ENCODE measurements around the gene SLC26A5. TPM values are rescaled to one million over a fixed set of nuclear protein-coding genes. Genes with fewer than 3 reads are reported as not detected.

The SLC26A5 gene
- total RNA-seq, 1 experiment from 2014 or later, result not detected

- TF ChIP-seq CTCF (IDR thresholded peaks at IDR 0.05) (no peak), POLR2AphosphoS5 (IDR thresholded peaks at IDR 0.05; ENCODE audit: low read depth, low read length) (no peak), TCF7L2 (IDR thresholded peaks at IDR 0.05; ENCODE audit: low read depth, low read length) (no peak), SIN3A (IDR thresholded peaks at IDR 0.05; ENCODE audit: borderline replicate concordance, insufficient read depth, low read depth, low read length) (no peak), REST (IDR thresholded peaks at IDR 0.05; ENCODE audit: insufficient read depth in 1 of 2, low read depth in 2 of 2, low read length in 1 of 2) (no peak)
- no peak overlapping the region for H3K4me3 ChIP-seq (ENCODE audit: low read depth in 2 of 2, low read length in 2 of 2)
- H3K27me3 ChIP-seq (ENCODE audit: control insufficient read depth, insufficient read depth, low read length), result no peaks in the 10 kb centered on the region; the same call in 1 of the 2 replicates
- ATAC-seq (no peak), DNase-seq (ENCODE audit: low read depth, low spot score) (no peak)
- BruUV-seq (replicated peaks), result no TSS peak
- in situ Hi-C loops (cut with HindIII; ENCODE audit: low pct_unique_long_range_greater_than_20kb, low sequenced_read_pairs) (no loop called here), intact Hi-C loops (cut with micrococcal nuclease; ENCODE audit: unreplicated experiment) (no loop called here)
- CTCF ChIA-PET, result no interaction called here
- no peaks in the 10 kb centered on the region for H3K4me1 ChIP-seq (ENCODE audit: control insufficient read depth, insufficient read depth, low read length)
- peaks cover 3% of the 10 kb centered on the region; the same call in 1 of the 2 replicates for H3K36me3 ChIP-seq (ENCODE audit: control insufficient read depth, insufficient read depth, low read length)
- POLR2A ChIA-PET, result no interaction called here
- H3K9me3 ChIP-seq (ENCODE audit: control insufficient read depth, insufficient read depth, low read depth, low read length), result no peaks in the 10 kb centered on the region
- no peak overlapping the region for H3K27ac ChIP-seq (ENCODE audit: low read length)
These were observed 72.0 kb downstream of the SLC26A5 start for GRCh38 chr7:103373866-103374643.

DNA sequence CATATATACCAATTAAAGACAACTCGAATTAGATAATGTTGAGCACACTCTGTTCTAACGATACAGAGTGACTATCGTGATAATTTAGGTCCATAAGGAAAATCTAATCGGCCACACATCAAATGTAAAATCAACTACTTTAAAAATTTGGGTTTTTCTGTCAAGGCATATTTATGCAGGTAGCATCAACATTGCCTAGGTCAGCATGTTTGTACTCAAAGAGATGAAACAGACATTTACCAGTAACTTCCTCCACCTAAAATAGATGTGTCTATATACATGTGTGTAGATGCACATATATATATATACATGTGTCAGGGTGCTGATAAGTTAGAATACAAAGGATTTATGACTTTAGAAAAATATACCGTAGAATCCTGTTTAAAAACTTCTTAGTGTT lies 76.6 kb downstream of the SLC26A5 start:
- peaks cover 31% of the 10 kb centered on the region for H3K36me3 ChIP-seq (ENCODE audit: control insufficient read depth, insufficient read depth, low read length)
- TF ChIP-seq REST (IDR thresholded peaks at IDR 0.05; ENCODE audit: insufficient read depth in 1 of 2, low read depth in 2 of 2, low read length in 1 of 2), result no peak
- TF ChIP-seq SIN3A (IDR thresholded peaks at IDR 0.05; ENCODE audit: borderline replicate concordance, insufficient read depth, low read depth, low read length), result no peak
- no peak for TF ChIP-seq POLR2AphosphoS5 (IDR thresholded peaks at IDR 0.05; ENCODE audit: low read depth, low read length)
- no peak for TF ChIP-seq CTCF (IDR thresholded peaks at IDR 0.05)
- no peak for TF ChIP-seq TCF7L2 (IDR thresholded peaks at IDR 0.05; ENCODE audit: low read depth, low read length)
- H3K27me3 ChIP-seq (ENCODE audit: control insufficient read depth, insufficient read depth, low read length), result no peaks in the 10 kb centered on the region; the same call in 1 of the 2 replicates
- CTCF ChIA-PET, result no interaction called here
- no peak overlapping the region for H3K4me3 ChIP-seq (ENCODE audit: low read depth in 2 of 2, low read length in 2 of 2)
- ATAC-seq (no peak), DNase-seq (ENCODE audit: low read depth, low spot score) (no peak)
- intact Hi-C loops (cut with micrococcal nuclease; ENCODE audit: unreplicated experiment), result no loop called here
- no TSS peak for BruUV-seq (replicated peaks)
- H3K9me3 ChIP-seq (ENCODE audit: control insufficient read depth, insufficient read depth, low read depth, low read length), result no peaks in the 10 kb centered on the region
- in situ Hi-C loops (cut with HindIII; ENCODE audit: low pct_unique_long_range_greater_than_20kb, low sequenced_read_pairs), result no loop called here
- no peaks in the 10 kb centered on the region for H3K4me1 ChIP-seq (ENCODE audit: control insufficient read depth, insufficient read depth, low read length)
- POLR2A ChIA-PET, result no interaction called here
- no peak overlapping the region for H3K27ac ChIP-seq (ENCODE audit: low read length)
